GM18511 (cell line): Measurements from ENCODE around the gene TCTN3.
"Not testable (repeated sequence)": the region's sequence is repeated elsewhere in the genome, so short reads cannot be mapped to it uniquely, and the experiment has no call there.

Experiments used
- ATAC-seq: cut with Tn5 transposase; IDR thresholded peaks from one replicate; pipeline ENCODE4 v1.9.1; 2021; ENCODE audit warnings: mild to moderate bottlenecking, moderate library complexity; ENCODE audit not compliant: unreplicated experiment

The TCTN3 gene, protein sequence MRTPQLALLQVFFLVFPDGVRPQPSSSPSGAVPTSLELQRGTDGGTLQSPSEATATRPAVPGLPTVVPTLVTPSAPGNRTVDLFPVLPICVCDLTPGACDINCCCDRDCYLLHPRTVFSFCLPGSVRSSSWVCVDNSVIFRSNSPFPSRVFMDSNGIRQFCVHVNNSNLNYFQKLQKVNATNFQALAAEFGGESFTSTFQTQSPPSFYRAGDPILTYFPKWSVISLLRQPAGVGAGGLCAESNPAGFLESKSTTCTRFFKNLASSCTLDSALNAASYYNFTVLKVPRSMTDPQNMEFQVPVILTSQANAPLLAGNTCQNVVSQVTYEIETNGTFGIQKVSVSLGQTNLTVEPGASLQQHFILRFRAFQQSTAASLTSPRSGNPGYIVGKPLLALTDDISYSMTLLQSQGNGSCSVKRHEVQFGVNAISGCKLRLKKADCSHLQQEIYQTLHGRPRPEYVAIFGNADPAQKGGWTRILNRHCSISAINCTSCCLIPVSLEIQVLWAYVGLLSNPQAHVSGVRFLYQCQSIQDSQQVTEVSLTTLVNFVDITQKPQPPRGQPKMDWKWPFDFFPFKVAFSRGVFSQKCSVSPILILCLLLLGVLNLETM

DNA sequence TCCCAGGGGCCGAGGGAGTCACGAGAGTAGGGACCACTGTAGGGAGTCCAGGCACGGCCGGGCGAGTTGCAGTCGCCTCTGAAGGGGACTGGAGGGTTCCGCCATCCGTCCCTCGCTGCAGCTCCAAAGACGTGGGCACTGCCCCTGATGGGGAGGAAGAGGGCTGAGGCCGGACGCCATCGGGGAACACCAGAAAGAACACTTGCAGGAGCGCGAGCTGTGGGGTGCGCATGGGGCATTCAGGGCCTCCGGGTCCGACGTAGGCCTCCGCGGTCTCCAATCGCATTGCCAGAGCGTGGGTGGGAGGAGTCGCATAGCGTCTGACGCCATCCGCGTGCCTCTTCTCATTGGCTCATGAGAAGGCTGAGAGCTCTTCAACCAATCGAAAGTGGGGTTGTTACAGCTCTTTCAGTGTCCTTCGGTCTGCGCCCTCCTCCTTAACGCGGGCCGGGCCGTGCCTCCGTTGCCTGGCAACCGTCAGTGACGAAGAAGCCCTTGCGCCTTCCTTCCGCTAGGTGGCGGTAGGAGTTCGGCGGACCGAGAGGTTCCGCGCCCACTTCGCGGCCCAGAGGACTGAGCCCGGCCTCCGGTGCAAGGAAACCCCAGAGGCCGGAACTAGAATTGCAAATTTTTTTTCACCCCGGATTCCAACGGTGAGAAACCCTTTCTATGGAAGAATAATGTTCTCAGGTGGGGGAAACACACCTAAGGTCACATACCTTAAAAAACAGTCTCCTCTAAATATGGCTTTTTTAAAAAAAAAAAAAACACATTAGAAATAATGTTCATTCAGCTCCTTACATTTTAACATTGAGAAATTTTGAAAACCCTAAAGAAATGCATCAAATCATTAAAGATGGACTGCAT is at the start of gene TCTN3:
TCTN3 (minus strand) TSS at position 260 of the 867 bp plus-strand sequence; CDS start at position 232, 28 bp downstream.
- peak; percentile 98 for ATAC-seq

- no peak for ATAC-seq
These were observed 49.3 kb upstream of the TCTN3 start for GRCh38 chr10:95742962-95743535.

DNA sequence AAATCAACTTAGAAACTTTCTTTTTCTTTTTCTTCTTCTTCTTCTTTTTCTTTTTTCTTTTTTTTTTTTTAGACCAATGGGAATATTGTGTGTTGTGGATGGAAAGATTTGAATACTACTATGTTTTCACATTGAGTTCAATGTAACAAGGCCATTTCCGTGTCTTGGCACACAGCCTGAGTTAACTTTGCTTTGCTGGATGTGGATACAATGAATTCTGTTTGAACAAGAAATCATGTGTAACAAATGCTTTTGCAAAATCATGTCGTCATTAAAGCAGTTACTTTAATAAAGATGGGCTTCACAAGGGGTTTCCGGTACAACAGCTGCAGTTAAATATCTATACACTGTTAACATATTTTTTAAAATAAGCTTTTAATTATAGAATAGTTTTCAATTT is 48.8 kb upstream of the TCTN3 start:
- ATAC-seq = peak; percentile 24

- peak; percentile 82 for ATAC-seq
These were observed 48.2 kb upstream of the TCTN3 start for GRCh38 chr10:95741807-95742467.

DNA sequence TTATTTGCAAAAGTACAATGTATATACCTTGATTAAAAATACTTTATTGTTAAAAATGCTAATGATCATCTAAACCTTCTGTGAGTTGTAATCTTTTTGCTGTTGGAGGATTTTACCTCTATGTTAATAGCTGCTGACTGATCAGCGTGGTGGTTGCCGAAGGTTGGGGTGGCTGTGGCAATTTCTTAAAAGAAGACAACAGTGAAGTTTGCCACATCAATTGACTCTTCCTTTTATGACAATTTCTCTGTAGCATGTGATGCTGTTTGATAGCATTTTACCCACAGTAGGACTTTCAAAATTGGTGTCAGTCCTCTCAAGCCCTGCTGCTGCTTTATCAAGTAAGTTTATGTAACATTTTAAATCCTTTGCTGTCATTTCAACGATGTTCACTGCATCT is 45.3 kb upstream of the TCTN3 start:
- no peak for ATAC-seq

DNA sequence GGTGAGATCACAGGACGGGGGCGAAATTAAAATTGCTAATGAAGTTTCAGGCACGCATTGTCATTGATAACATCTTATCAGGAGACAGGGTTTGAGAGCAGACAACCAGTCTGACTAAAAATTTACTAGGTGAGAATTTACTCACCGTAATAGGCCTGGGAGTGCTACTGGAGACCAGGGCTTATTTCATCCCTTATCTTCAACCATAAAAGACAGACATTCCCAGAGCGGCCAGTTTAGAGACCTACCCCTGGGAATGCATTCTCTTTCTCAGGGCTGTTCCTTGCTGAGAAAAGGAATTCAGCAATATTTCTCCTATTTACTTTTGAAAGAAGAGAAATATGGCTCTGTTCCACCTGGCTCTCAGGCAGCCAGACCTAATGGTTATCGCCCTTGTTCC is 39.2 kb upstream of the TCTN3 start:
- ATAC-seq = not testable (repeated sequence)

DNA sequence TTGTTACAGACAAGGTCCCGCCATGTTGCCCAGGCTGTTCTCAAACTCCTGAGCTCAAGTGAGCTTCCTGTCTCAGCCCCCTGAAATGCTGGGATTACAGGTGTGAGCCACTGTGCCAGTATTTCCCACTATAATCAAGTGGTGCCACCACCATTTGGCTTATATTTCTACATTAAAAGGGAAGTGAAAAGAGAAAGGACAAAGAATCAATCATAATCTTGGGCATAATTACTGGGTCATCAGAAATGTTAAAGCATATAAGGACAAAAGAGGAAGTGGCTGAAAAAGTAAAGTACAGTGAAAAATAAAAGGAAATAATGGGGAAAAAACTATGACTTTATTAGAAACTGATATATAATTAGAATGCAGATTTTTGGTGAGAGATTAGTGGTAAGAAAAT is 36.5 kb upstream of the TCTN3 start:
- ATAC-seq = no peak

DNA sequence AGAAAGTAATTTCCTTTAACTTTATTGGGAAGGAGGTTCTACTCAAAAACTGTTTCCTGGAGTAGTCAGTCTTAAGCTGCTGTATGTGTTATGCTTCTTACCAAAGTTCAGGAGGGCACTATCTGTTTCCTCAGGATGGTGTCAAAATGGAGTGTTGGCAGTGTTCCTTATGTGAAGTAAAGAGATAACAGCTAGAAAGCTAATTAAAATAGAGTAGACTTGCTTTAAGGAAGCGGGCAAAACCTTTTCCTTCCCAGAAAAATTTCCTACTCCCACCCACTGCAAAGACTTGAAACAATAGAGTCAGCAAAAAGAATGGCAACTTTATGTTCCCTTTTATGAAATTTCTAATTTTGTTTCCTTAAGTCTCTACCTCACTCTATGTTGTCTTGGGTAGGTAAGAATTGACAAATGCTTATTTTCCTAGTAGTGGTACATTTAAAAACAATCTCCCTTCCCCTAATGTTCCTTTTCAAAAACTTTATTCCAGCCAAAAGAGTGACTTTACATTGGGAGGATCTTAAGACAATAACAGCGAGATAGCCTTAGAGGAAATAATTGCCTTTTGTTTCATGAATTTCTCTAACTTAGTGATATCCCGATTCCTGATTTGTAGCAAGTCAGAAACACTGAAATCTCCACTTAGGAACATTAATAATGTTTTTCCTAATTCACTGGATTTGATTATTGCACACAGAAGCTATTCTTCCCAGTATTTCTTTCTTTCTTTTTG is 35.8 kb upstream of the TCTN3 start:
- ATAC-seq = no peak

GRCh38 chr10:95728526-95728925 is 34.8 kb upstream of the TCTN3 start:
- no peak for ATAC-seq

DNA sequence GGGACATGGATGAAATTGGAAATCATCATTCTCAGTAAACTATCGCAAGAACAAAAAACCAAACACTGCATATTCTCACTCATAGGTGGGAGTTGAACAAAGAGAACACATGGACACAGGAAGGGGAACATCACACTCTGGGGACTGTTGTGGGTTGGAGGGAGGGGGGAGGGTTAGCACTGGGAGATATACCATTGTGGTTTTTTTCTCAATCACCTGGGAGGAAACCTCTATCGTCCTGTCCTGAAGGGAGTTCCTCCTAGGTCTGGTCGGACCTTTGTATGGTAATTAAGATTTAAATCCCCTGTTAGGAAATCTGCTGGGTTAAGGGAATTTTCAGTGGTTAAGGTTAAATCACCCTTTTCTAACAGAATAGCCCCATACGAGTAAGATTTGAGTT is 28.8 kb upstream of the TCTN3 start:
- not testable (repeated sequence) for ATAC-seq

- not testable (repeated sequence) for ATAC-seq
These were observed 27.0 kb upstream of the TCTN3 start for GRCh38 chr10:95720745-95721144.

DNA sequence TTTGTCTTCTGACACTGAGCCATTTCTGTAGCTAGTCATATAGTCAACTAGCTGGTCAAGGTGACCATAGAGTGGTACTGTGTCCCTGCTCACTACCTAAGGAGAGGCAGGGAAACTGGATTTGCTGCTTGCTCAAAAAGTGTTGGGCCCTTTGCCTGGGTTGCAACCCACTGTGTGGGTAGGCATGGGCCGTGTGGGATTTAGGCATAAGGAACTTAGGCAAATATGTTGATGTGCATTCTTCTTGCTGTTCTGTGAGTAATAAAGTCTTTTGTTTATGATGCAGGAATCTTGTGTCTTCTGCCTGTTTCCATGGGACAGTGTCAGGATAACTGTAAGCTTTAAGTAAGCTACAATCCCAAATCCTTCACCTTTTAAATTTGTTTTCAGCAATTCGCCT is 23.1 kb upstream of the TCTN3 start:
- ATAC-seq = no peak

- ATAC-seq = no peak
These were observed 22.7 kb upstream of the TCTN3 start for GRCh38 chr10:95716466-95716865.

DNA sequence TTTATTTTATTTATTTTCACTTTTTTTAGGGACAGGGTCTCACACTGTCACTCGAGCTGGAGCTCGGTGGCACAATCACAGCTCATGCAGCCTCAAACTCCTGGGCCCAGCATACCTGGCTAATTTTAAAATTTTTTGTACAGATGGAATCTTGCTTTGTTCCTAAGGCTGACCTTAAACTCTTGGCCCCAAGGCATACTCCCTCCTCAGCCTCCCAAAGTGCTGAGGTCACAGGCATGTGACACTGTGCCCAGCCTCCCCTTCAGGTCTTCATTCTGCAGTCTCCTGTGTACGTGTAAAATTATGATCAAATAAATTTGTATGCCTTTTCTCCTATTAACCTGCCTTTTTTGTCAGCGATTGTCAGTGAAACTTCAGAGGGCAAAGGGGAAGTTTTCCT is 17.8 kb upstream of the TCTN3 start:
- ATAC-seq = no peak

DNA sequence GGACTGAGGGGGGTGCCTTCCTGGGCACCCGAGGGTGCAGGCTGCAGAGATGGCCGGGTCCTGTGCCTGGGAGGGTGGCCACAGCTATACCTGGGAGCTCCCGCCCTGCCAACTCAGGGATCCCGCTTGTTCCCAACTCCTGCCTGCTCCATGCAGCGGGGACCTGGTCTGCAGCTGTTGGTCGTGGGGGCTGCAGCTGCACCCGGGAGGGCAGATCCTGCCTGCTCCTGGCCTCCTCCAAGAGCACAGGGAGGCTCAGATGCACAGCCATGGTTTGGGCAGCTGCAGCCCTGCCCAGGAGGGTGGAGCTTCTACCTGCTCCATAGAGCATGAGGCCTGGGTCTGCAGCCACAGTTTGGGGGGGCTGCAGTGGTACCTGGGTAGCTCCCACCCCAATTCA is 13.3 kb upstream of the TCTN3 start:
- ATAC-seq = no peak

- ATAC-seq = no peak
These were observed 12.8 kb upstream of the TCTN3 start for GRCh38 chr10:95706573-95706972.

DNA sequence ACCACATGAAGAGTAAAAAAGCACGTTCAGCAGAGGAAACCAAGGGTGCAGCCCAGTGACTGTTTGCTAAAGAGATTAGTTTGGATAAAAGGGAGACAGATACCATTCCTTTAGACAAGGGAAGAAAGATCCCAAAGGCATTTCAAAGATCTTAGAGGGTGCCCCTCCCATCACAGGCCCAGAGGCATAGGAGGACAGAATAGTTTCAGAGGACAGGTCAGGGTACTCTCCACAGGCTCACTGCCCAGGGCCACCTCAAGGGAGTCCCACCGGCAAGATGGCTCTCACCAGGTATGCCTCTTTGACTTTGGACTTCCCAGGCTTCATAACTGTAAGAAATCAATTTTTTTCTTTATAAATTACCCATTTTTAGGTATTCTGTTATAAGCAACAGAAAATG is 4.7 kb upstream of the TCTN3 start:
- ATAC-seq = no peak

DNA sequence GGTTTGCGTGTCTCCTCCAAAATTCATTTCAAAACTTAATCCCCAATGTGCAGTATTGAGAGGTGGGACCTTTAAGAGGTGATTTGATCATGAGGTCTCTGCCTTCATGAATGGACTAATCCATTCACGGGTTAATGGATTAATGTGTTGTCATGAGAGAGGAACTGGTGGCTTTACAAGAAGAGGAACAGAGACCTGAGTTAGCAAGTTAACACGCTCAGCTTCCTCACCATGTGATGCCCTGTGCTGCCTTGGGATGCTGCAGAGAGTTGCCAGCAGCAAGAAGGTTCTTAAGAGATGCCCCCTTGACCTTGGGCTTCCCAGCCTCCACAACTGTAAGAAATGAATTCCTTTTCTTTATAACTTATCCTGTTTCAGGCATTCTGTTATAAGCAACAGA is 3.7 kb upstream of the TCTN3 start:
- peak; percentile 40 for ATAC-seq

DNA sequence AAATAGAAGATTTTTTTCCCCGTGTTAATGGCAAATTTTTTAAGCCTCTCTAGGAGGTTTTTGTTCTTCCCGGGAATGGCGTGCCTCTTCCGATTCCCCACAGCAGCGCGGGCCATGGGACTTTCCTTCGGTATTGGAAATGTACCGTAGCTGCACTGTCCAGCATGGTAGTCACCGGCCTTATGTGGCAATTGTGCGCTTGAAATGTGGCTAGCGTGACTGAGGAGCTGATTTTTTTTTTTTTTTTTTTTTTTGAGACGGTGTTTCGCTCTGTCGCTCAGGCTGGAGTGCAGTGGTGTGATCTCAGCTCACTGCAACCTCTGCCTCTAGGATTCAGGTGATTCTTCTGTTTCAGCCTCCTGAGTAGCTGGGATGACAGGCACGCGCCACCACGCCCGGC is 938 bp upstream of the TCTN3 start:
- no peak for ATAC-seq

DNA sequence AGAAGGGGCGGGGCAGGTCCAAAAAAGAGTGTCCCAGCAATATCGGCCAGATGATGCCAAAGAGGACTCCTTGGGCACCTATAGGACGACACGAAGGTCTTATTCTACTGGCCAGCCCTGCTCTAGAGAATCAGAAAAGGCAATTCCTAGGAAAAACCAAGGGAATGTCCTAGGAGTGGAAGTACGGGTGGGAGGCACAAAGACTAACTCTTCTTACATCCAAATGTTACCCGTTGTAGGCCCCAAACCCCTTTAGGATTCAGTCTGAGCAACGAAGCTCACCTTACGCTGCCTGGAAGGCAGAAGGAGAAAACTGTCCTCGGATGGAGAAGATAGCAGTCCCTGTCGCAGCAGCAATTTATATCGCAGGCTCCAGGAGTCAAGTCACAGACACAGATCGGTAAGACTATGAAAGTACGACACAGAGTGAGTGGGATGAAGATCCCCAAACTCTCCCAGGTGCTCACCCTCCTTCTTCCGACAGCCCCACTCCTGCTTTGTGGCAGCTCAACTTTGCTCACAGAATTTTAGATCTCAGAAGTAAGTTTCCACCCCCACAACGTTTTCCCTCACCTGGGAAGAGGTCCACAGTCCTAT is 558 bp downstream of the TCTN3 start:
- ATAC-seq = no peak
